Endodermal cell (in vitro differentiated cells): Measurements from ENCODE around the gene CACNG6. TPM values are rescaled to one million over a fixed set of nuclear protein-coding genes. Genes with fewer than 3 reads are reported as not detected.

Source experiments
- DNase-seq: peaks from one replicate; pipeline ENCODE4 v3.0.0-alpha.2; 2017
- H3K27ac ChIP-seq: 2 replicates; pipeline ENCODE4 v1.5.1; 2013; ENCODE audit warnings: mild to moderate bottlenecking, low read depth, low read length, moderate library complexity
- H3K27me3 ChIP-seq: 2 replicates; pipeline ENCODE4 v1.6.1; 2013; ENCODE audit warnings: mild to moderate bottlenecking, low read length, moderate library complexity; ENCODE audit not compliant: insufficient read depth, control insufficient read depth, poor library complexity, severe bottlenecking
- H3K36me3 ChIP-seq: 2 replicates; pipeline ENCODE4 v1.7.0; 2013; ENCODE audit warnings: mild to moderate bottlenecking, low read length, moderate library complexity; ENCODE audit not compliant: control insufficient read depth, insufficient read depth
- H3K4me1 ChIP-seq: one replicate; pipeline ENCODE4 v1.7.0; 2013; ENCODE audit warnings: low read length; ENCODE audit not compliant: control insufficient read depth, insufficient read depth
- H3K4me3 ChIP-seq: 2 replicates; pipeline ENCODE4 v1.5.1; 2013; ENCODE audit warnings: mild to moderate bottlenecking, low read length, moderate library complexity
- H3K9ac ChIP-seq: 2 replicates; pipeline ENCODE4 v1.6.1; 2013; ENCODE audit warnings: mild to moderate bottlenecking, low read length, moderate library complexity; ENCODE audit not compliant: poor library complexity, severe bottlenecking; ENCODE audit errors: extremely low read depth
- H3K9me3 ChIP-seq: 2 replicates; pipeline ENCODE4 v1.6.1; 2013; ENCODE audit warnings: mild to moderate bottlenecking, low read length, moderate library complexity; ENCODE audit not compliant: control insufficient read depth
- H3K27ac Mint-ChIP-seq: 2 replicates; pipeline ENCODE4 v1.8.0; 2020; ENCODE audit warnings: mixed read lengths
- H3K27me3 Mint-ChIP-seq: 2 replicates; pipeline ENCODE4 v1.8.0; 2021; ENCODE audit warnings: mild to moderate bottlenecking, mixed read lengths; ENCODE audit not compliant: insufficient read depth
- H3K36me3 Mint-ChIP-seq: 2 replicates; pipeline ENCODE4 v1.8.0; 2020; ENCODE audit warnings: low read depth, mixed read lengths
- H3K4me1 Mint-ChIP-seq: 2 replicates; pipeline ENCODE4 v1.8.0; 2020; ENCODE audit warnings: mixed read lengths
- H3K4me3 Mint-ChIP-seq: 2 replicates; pipeline ENCODE4 v1.8.0; 2020; ENCODE audit warnings: mild to moderate bottlenecking, moderate library complexity, mixed read lengths
- H3K9me3 Mint-ChIP-seq: 2 replicates; pipeline ENCODE4 v1.8.0; 2020; ENCODE audit warnings: mild to moderate bottlenecking, mixed read lengths
- CTCF ChIP-seq: fragments of 200-600 bp; sonication (generic); conservative IDR thresholded peaks from 2 replicates; pipeline ENCODE4 v1.5.0; 2021; ENCODE audit warnings: antibody characterized with exemption, mild to moderate bottlenecking
- WGBS, 2 experiments: methylation state at CpG; one replicate each; pipeline versions ENCODE4 v1.1.5 to v1.1.7; 2013; ENCODE audit warnings: missing lambda C conversion rate in 2 of 2, mixed read lengths in 1 of 2; ENCODE audit not compliant: insufficient coverage in 1 of 2, insufficient read length in 1 of 2; 5-methylcytosine and 5-hydroxymethylcytosine counted together
- total RNA-seq, 2 donors: library from RNA; stranded (reverse); fragmentation: NEBNext Ultra II Directional in 1 of 2; extraction: Animal tissue kit (Norgen Biotek cat#: 25700) in 1 of 2; gene quantifications; 2 replicates in 1 of 2; 3 replicates in 1 of 2; pipeline ENCODE4 v1.2.1, GENCODE V29; 2021

Gene CACNG6
- total RNA-seq, 2 donors from 2014 or later = 0.92 to 1.8 TPM

DNA sequence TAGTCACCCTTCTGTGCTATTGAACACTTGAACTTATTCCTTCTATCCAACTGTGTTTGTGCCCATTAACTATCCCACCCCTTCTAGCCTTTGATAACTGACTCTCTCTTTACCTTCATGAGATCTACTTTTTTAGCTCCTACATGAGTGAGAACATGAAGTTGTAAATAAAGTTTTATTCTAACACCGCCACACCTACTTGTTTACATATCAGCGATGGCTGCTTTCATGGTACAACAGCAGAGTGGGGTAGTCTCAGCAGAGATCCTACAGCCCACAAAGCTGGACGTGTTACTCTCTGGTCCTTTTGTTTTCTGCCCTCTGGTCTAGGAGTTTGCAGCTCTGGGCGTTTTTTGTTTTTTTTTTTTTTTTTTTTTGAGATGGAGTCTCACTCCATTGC is 48.6 kb downstream of the CACNG6 start:
- H3K4me1 Mint-ChIP-seq = peaks cover 10% of the 10 kb centered on the region
- Histone ChIP-seq H3K27me3 (no peaks in the 10 kb centered on the region), H3K27ac (no peak overlapping the region), H3K9ac (no peak overlapping the region), H3K9me3 (peaks cover 2% of the 10 kb centered on the region), H3K4me3 (no peak overlapping the region), H3K4me1 (no peaks in the 10 kb centered on the region), H3K36me3 (no peaks in the 10 kb centered on the region)
- no peak for TF ChIP-seq CTCF
- WGBS, 2 experiments = 90 to 91% methylated on average over 2 to 4 of the region's 4 CpGs
- H3K4me3 Mint-ChIP-seq = no peak overlapping the region
- DNase-seq = no peak
- no peak overlapping the region for H3K27ac Mint-ChIP-seq
- no peaks in the 10 kb centered on the region for H3K36me3 Mint-ChIP-seq
- H3K9me3 Mint-ChIP-seq = no peaks in the 10 kb centered on the region
- peaks cover 10% of the 10 kb centered on the region for H3K27me3 Mint-ChIP-seq

DNA sequence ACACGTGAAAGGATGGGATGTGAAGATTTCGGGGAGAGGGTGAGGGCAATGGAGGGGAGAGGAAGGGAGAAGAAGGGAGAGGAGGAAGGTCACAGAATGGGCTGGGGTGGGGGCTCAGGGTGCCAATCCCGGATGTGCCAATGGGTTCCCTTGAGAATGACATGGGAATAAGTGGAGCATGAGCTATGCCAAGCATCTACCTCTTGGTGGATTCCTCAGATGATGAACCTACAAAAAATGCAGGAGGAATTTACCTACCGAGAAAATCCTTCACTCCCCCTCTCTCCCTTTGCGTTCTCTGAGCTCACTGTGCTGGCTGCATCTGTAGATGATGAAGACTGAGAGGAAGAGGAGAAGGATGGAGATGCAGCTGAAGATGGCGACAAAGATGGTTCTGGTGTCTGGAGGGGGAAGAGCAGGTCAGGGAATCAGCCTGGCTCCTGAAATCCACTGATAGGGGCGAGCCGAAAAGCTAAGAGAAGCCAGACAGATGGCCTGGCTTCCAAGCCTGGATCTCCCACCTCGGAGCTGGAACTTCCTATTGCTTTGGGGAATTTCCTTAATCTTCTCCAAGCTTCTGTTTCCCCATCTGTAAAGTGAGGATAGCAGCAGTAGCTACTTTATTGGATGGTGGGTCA is 50.7 kb downstream of the CACNG6 start:
- peaks cover 3% of the 10 kb centered on the region for H3K9me3 Mint-ChIP-seq
- WGBS, 2 experiments = 73 to 76% methylated on average over 4 to 8 of the region's 9 CpGs
- H3K4me1 Mint-ChIP-seq = no peaks in the 10 kb centered on the region
- Histone ChIP-seq H3K36me3 (no peaks in the 10 kb centered on the region), H3K9me3 (peaks cover 19% of the 10 kb centered on the region), H3K4me1 (no peaks in the 10 kb centered on the region), H3K27me3 (no peaks in the 10 kb centered on the region), H3K4me3 (no peak overlapping the region), H3K9ac (no peak overlapping the region), H3K27ac (no peak overlapping the region)
- no peaks in the 10 kb centered on the region for H3K36me3 Mint-ChIP-seq
- H3K27me3 Mint-ChIP-seq = peaks cover 16% of the 10 kb centered on the region
- DNase-seq = peak; percentile 71
- TF ChIP-seq CTCF = no peak
- no peak overlapping the region for H3K4me3 Mint-ChIP-seq
- H3K27ac Mint-ChIP-seq = peak overlapping the region; percentile 67

GRCh38 chr19:54042989-54043388 is 51.6 kb downstream of the CACNG6 start:
- no peak for TF ChIP-seq CTCF
- Mint-ChIP-seq H3K9me3 (peaks cover 3% of the 10 kb centered on the region), H3K27ac (no peak overlapping the region), H3K4me1 (no peaks in the 10 kb centered on the region), H3K4me3 (no peak overlapping the region), H3K36me3 (no peaks in the 10 kb centered on the region), H3K27me3 (peaks cover 16% of the 10 kb centered on the region)
- Histone ChIP-seq H3K27me3 (no peaks in the 10 kb centered on the region), H3K9me3 (peaks cover 19% of the 10 kb centered on the region), H3K36me3 (no peaks in the 10 kb centered on the region), H3K9ac (no peak overlapping the region), H3K27ac (no peak overlapping the region), H3K4me1 (no peaks in the 10 kb centered on the region), H3K4me3 (no peak overlapping the region)
- DNase-seq = no peak
- WGBS, 2 experiments = 94% methylated on average over 2 of the region's 3 CpGs
